Thoracic aorta (tissue), 2 donors: ENCODE data around the gene NUP50. TPM values are rescaled to one million over a fixed set of nuclear protein-coding genes. Genes with fewer than 3 reads are reported as not detected.

Experiments used
- ATAC-seq: fragments of 150-250 bp; one replicate; pipeline ENCODE4 v1.8.0; 2017; ENCODE audit warnings: low read depth; ENCODE audit not compliant: insufficient number of reproducible peaks, low FRiP score
- DNase-seq: peaks from one replicate; pipeline ENCODE4 v3.0.0-alpha.2; 2020; ENCODE audit warnings: low spot score
- H3K27ac ChIP-seq, 2 donors: fragments of 200-600 bp; sonication (generic); 1 replicate in 1 of 2; 2 replicates in 1 of 2; pipeline ENCODE4 v1.5.1; 2016; ENCODE audit warnings: mild to moderate bottlenecking in 2 of 2, moderate library complexity in 2 of 2
- H3K27me3 ChIP-seq: fragments of 200-600 bp; sonication (generic); replicated peaks from 2 replicates; pipeline ENCODE4 v1.6.0; 2016; ENCODE audit warnings: mild to moderate bottlenecking; ENCODE audit not compliant: insufficient read depth
- H3K36me3 ChIP-seq: fragments of 200-600 bp; sonication (generic); one replicate; pipeline ENCODE4 v1.5.1; 2016
- H3K4me1 ChIP-seq, 2 donors: fragments of 200-600 bp; sonication (generic); 1 replicate in 1 of 2; 2 replicates in 1 of 2; pipeline versions ENCODE4 v1.5.1 to v1.6.0; 2016; ENCODE audit warnings: low read depth in 2 of 2, mild to moderate bottlenecking in 1 of 2; ENCODE audit not compliant: control insufficient read depth in 1 of 2
- H3K4me3 ChIP-seq: fragments of 200-600 bp; sonication (generic); 2 replicates; pipeline ENCODE4 v1.5.1; 2016; ENCODE audit warnings: mild to moderate bottlenecking
- H3K9me3 ChIP-seq: fragments of 200-600 bp; sonication (generic); 2 replicates; pipeline ENCODE4 v1.5.1; 2016
- total RNA-seq, 2 donors: library from RNA; depleted of rRNA; stranded (reverse); fragments of >200 nt; gene quantifications; one replicate each; pipeline versions ENCODE4 v1.1.0 to v1.2.3, GENCODE V29; 2016
- TF ChIP-seq, protein P1 (sequence below): fragments of 200-600 bp; sonication (generic); IDR thresholded peaks from one replicate; pipeline ENCODE4 v1.5.1; 2019; ENCODE audit warnings: antibody characterized with exemption

NUP50 gene
- total RNA-seq, 2 donors from 2014 or later, result 27.8 to 31.6 TPM

DNA sequence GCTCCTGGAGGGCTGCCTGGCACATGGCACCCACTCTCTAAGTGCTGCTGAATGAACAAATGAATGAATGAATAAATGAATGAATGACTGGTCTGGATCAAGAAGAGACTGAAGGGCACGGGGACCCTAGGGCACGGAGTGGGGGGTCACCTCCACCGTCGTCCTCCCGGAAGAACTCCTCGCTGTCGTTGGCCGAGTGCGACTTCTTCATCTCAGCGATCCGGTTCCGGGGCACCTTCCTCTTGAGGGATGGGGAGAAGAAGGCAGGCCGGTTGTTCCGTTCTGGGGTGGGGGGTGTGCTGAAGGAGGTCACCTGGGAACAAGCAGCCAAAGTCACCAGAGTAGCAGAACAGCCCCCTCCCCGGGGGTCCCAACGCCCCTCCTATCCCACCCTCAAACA, 36.0 kb downstream of the NUP50 start:
- Histone ChIP-seq H3K4me1 (peaks cover 0 to 10% of the 10 kb centered on the region in 2 donors), H3K4me3 (no peak overlapping the region), H3K9me3 (no peaks in the 10 kb centered on the region), H3K27ac (no peak overlapping the region), H3K36me3 (peaks cover 78% of the 10 kb centered on the region), H3K27me3 (no peaks in the 10 kb centered on the region)
- TF ChIP-seq, protein P1, sequence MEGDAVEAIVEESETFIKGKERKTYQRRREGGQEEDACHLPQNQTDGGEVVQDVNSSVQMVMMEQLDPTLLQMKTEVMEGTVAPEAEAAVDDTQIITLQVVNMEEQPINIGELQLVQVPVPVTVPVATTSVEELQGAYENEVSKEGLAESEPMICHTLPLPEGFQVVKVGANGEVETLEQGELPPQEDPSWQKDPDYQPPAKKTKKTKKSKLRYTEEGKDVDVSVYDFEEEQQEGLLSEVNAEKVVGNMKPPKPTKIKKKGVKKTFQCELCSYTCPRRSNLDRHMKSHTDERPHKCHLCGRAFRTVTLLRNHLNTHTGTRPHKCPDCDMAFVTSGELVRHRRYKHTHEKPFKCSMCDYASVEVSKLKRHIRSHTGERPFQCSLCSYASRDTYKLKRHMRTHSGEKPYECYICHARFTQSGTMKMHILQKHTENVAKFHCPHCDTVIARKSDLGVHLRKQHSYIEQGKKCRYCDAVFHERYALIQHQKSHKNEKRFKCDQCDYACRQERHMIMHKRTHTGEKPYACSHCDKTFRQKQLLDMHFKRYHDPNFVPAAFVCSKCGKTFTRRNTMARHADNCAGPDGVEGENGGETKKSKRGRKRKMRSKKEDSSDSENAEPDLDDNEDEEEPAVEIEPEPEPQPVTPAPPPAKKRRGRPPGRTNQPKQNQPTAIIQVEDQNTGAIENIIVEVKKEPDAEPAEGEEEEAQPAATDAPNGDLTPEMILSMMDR, result no peak
- ATAC-seq (no peak), DNase-seq (no peak)

DNA sequence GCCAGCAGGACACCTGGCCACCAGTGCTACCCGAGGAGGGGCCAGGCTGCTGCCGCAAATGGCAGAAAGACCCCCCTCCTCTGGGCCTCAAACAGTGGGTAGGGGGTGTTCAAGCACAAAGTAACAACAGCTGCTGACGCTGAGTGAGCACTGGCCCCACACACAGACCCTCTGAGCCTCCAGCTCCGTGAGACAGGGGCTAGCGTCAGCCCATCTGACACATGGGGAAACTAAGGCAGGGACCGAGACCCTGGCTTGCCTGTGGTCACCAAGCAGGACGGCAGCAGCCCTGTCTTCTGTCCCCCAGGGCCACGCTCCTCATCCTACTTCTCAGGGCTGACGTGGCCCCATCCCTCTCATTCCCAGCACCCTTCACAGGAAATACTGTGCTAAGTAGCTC, 36.5 kb downstream of the NUP50 start:
- Histone ChIP-seq H3K27ac (no peak overlapping the region), H3K4me1 (peaks cover 0 to 10% of the 10 kb centered on the region in 2 donors), H3K27me3 (no peaks in the 10 kb centered on the region), H3K36me3 (peaks cover 78% of the 10 kb centered on the region), H3K4me3 (no peak overlapping the region), H3K9me3 (no peaks in the 10 kb centered on the region)
- ATAC-seq, result no peak
- TF ChIP-seq, protein P1, result no peak
- no peak for DNase-seq

DNA sequence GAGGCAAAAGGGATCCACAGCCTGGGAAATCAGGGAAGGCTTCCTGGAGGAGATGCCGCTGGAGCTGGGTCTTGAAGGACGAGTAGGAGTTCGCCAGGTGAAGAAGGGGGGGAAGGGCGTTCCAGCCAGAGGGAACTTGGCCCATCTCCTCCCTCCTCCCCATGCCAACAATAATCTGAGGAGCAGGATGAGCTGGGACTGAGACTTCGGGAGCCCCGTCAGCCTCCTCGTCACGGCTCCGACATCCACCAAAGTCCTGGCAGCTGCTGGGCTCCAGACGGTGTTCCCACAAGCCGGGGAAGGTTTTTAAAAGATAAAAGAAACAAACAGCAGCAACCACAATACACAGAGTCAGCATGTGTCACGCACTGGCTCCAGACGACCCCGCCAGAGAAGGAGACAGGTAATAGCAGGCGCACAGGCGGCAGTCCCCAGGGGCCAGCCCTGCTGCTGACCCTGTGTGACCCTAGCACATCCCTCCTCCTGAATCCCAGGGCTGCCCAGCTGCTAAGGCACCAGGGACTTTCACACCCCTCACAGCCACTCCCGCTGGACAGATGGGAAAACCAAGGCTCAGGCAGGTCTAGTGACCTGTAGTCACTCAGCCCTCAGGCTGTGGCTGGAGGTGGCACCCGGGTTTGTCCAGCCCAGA, 37.3 kb downstream of the NUP50 start:
- peaks cover 0 to 10% of the 10 kb centered on the region in 2 donors for H3K4me1 ChIP-seq
- peaks cover 70% of the 10 kb centered on the region for H3K36me3 ChIP-seq
- TF ChIP-seq, protein P1, result no peak
- no peaks in the 10 kb centered on the region for H3K9me3 ChIP-seq
- no peaks in the 10 kb centered on the region for H3K27me3 ChIP-seq
- no peak overlapping the region for H3K27ac ChIP-seq
- H3K4me3 ChIP-seq, result no peak overlapping the region
- ATAC-seq (no peak), DNase-seq (no peak)

DNA sequence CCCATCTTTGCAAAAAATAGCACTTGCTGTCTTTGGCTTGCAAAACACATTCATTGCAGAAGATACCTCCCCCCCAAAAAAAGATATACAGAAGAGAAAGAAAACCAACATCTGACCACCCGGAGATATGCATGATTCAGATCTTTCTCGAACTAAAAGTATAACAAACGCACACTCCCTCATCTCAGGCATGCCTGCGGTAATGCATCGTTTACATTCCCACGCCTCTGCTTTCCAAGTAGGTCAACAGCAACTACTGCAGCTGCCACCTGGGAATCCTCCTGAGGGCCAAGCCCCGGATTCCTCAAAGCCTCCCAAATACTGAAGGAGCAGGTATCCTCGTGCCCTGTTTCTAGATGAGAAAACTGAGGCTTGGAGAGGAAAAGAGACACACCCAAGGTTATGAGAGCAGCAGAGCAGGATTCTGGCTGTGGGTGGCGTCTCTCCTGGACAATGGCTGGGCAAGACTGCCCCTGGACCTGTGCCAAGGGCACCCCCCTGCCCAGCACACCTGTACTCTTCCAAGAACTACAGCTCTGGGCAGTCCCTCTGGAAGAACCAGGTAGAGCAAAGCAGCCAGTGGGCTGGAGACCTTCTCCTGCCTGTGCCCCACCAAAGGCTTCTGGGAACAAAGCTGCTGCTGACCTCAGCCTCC, 38.1 kb downstream of the NUP50 start:
- Histone ChIP-seq H3K27ac (no peak overlapping the region), H3K36me3 (peaks cover 65% of the 10 kb centered on the region)
- ATAC-seq, result no peak

More for the DNA sequence above, 38.1 kb downstream of the NUP50 start:
- no peak for DNase-seq
- no peaks in the 10 kb centered on the region for H3K27me3 ChIP-seq
- no peak overlapping the region for H3K4me3 ChIP-seq
- TF ChIP-seq, protein P1, result no peak
- H3K9me3 ChIP-seq, result no peaks in the 10 kb centered on the region
- H3K4me1 ChIP-seq, result peaks cover 0 to 10% of the 10 kb centered on the region in 2 donors
